ENCODE data around the gene KIAA0513. TPM values are rescaled to one million over a fixed set of nuclear protein-coding genes. Genes with fewer than 3 reads are reported as not detected.

The KIAA0513 gene
- total RNA-seq, 1 donor from 2014 or later, result 12.9 TPM

GRCh38 chr16:85129876-85130704 is 102.5 kb downstream of the KIAA0513 start:
- no peaks in the 10 kb centered on the region for H3K9me3 Mint-ChIP-seq
- no peak for TF ChIP-seq CTCF (conservative IDR thresholded peaks at IDR 0.05)
- H3K36me3 Mint-ChIP-seq, result no peaks in the 10 kb centered on the region
- peak overlapping the region; percentile 65 for H3K27ac Mint-ChIP-seq
- H3K4me3 Mint-ChIP-seq, result peak overlapping the region; percentile 29
- H3K27me3 Mint-ChIP-seq, result peaks cover 3% of the 10 kb centered on the region
- peaks cover 43% of the 10 kb centered on the region for H3K4me1 Mint-ChIP-seq (ENCODE audit: unreplicated experiment)
- DNase-seq (ENCODE audit: extremely low spot score, unreplicated experiment), result no peak

GRCh38 chr16:85130705-85131028 is 103.1 kb downstream of the KIAA0513 start:
- no peak overlapping the region for H3K4me3 Mint-ChIP-seq
- peaks cover 3% of the 10 kb centered on the region for H3K27me3 Mint-ChIP-seq
- peaks cover 38% of the 10 kb centered on the region for H3K4me1 Mint-ChIP-seq (ENCODE audit: unreplicated experiment)
- peak overlapping the region; percentile 65 for H3K27ac Mint-ChIP-seq
- H3K9me3 Mint-ChIP-seq, result no peaks in the 10 kb centered on the region
- no peaks in the 10 kb centered on the region for H3K36me3 Mint-ChIP-seq
- TF ChIP-seq CTCF (conservative IDR thresholded peaks at IDR 0.05), result no peak
- no peak for DNase-seq (ENCODE audit: extremely low spot score, unreplicated experiment)

- Mint-ChIP-seq H3K9me3 (no peaks in the 10 kb centered on the region), H3K36me3 (no peaks in the 10 kb centered on the region), H3K27ac (no peak overlapping the region), H3K4me3 (no peak overlapping the region), H3K27me3 (no peaks in the 10 kb centered on the region), H3K4me1 (ENCODE audit: unreplicated experiment) (peaks cover 30% of the 10 kb centered on the region)
- no peak for TF ChIP-seq CTCF (conservative IDR thresholded peaks at IDR 0.05)
- no peak for DNase-seq (ENCODE audit: extremely low spot score, unreplicated experiment)
These were observed 105.1 kb downstream of the KIAA0513 start for GRCh38 chr16:85132456-85133289.

DNA sequence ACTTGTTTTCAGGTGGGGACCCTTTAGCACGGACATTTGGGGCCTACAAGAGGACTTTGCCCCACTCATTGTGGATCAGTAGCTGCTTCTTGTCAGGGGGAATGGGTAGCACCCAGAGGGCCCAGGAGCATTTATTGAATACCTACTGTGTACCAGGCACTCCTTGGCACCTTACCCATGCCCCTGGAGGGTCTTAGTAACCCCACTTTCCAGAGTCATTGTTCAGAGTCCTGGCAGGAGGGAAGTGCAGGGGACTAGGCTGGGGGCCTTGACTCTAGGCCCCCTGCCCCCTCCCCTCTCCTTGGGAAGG is 105.7 kb downstream of the KIAA0513 start:
- peaks cover 35% of the 10 kb centered on the region for H3K4me1 Mint-ChIP-seq (ENCODE audit: unreplicated experiment)
- no peak for TF ChIP-seq CTCF (conservative IDR thresholded peaks at IDR 0.05)
- no peak overlapping the region for H3K27ac Mint-ChIP-seq
- H3K27me3 Mint-ChIP-seq, result no peaks in the 10 kb centered on the region
- H3K4me3 Mint-ChIP-seq, result no peak overlapping the region
- H3K36me3 Mint-ChIP-seq, result no peaks in the 10 kb centered on the region
- H3K9me3 Mint-ChIP-seq, result no peaks in the 10 kb centered on the region
- DNase-seq (ENCODE audit: extremely low spot score, unreplicated experiment), result no peak

- H3K27me3 Mint-ChIP-seq, result no peaks in the 10 kb centered on the region
- H3K27ac Mint-ChIP-seq, result no peak overlapping the region
These were observed 106.6 kb downstream of the KIAA0513 start for GRCh38 chr16:85134076-85134788.

More at GRCh38 chr16:85134076-85134788, 106.6 kb downstream of the KIAA0513 start:
- no peaks in the 10 kb centered on the region for H3K9me3 Mint-ChIP-seq
- no peak overlapping the region for H3K4me3 Mint-ChIP-seq
- no peak for TF ChIP-seq CTCF (conservative IDR thresholded peaks at IDR 0.05)
- no peak for DNase-seq (ENCODE audit: extremely low spot score, unreplicated experiment)
- no peaks in the 10 kb centered on the region for H3K36me3 Mint-ChIP-seq
- H3K4me1 Mint-ChIP-seq (ENCODE audit: unreplicated experiment), result peaks cover 44% of the 10 kb centered on the region
